BLaER1 treated with 17β-estradiol and CSF1 and Interleukin-3, amounts not matched to agents 10 nM and 100 nM (cell line): ENCODE measurements around the gene FANCI.

ENCODE experiments used
- H3K27ac ChIP-seq, 11 experiments: shearing (Covaris generic); formaldehyde crosslinking; 2 replicates each; pipeline ENCODE4 v1.8.1; 2022
- H3K27me3 ChIP-seq, 11 experiments: shearing (Covaris generic); formaldehyde crosslinking; 2 replicates each; pipeline ENCODE4 v1.8.1; 2022
- H3K36me3 ChIP-seq, 11 experiments: shearing (Covaris generic); formaldehyde crosslinking; 2 replicates each; pipeline ENCODE4 v1.8.1; 2022
- H3K4me1 ChIP-seq, 10 experiments: shearing (Covaris generic); formaldehyde crosslinking; 2 replicates each; pipeline ENCODE4 v1.8.1; 2022
- H3K4me2 ChIP-seq, 11 experiments: shearing (Covaris generic); formaldehyde crosslinking; 2 replicates each; pipeline ENCODE4 v1.8.1; 2022
- H3K4me3 ChIP-seq, 10 experiments: shearing (Covaris generic); formaldehyde crosslinking; 2 replicates each; pipeline ENCODE4 v1.8.1; 2022
- H3K9ac ChIP-seq, 11 experiments: shearing (Covaris generic); formaldehyde crosslinking; 2 replicates each; pipeline ENCODE4 v1.8.1; 2022
- H3K9me3 ChIP-seq, 11 experiments: shearing (Covaris generic); formaldehyde crosslinking; replicated peaks in 1 of 11; 2 replicates each; pipeline ENCODE4 v1.8.1; 2022
- H4K20me1 ChIP-seq, 11 experiments: shearing (Covaris generic); formaldehyde crosslinking; 2 replicates each; pipeline ENCODE4 v1.8.1; 2022
- Cebpa-rat ChIP-seq, 11 experiments: shearing (Covaris generic); IDR thresholded peaks; 2 replicates each; pipeline ENCODE4 v1.8.1; 2022

FANCI gene

GRCh38 chr15:89329329-89330084 is 85.7 kb downstream of the FANCI start:
- TF ChIP-seq Cebpa-rat (IDR thresholded peaks at IDR 0.05), result no peak
- H3K9me3 ChIP-seq, result no peaks in the 10 kb centered on the region
- peak overlapping the region; percentile 53 to 97 (median 81) for H3K4me2 ChIP-seq
- H3K27me3 ChIP-seq, result no peaks in the 10 kb centered on the region
- peaks cover 84 to 93% (median 87%) of the 10 kb centered on the region in 11 experiments for H3K36me3 ChIP-seq
- H3K9ac ChIP-seq, result peak overlapping the region in 8 of 11 experiments; percentile 11 to 66 (median 38); a peak in 10 of 22 replicates
- H3K27ac ChIP-seq, result peak overlapping the region in 7 of 11 experiments; percentile 18 to 45 (median 26); a peak in 7 of 22 replicates
- peaks cover 50 to 84% (median 68%) of the 10 kb centered on the region in 10 experiments for H3K4me1 ChIP-seq
- H3K4me3 ChIP-seq, result peak overlapping the region in 6 of 10 experiments; percentile 7 to 31 (median 18); a peak in 4 of 20 replicates
- peaks cover 90 to 99% (median 96%) of the 10 kb centered on the region in 11 experiments for H4K20me1 ChIP-seq

GRCh38 chr15:89330119-89330518 is 86.3 kb downstream of the FANCI start:
- Histone ChIP-seq H3K4me3 (peak overlapping the region in 6 of 10 experiments; percentile 7 to 31 (median 18); a peak in 4 of 20 replicates), H3K4me1 (peaks cover 51 to 81% (median 65%) of the 10 kb centered on the region in 10 experiments), H3K27me3 (no peaks in the 10 kb centered on the region), H4K20me1 (peaks cover 87 to 95% (median 92%) of the 10 kb centered on the region in 11 experiments), H3K4me2 (peak overlapping the region; percentile 53 to 97 (median 81)), H3K9me3 (no peaks in the 10 kb centered on the region), H3K27ac (peak overlapping the region in 7 of 11 experiments; percentile 18 to 45 (median 26); a peak in 7 of 22 replicates), H3K9ac (peak overlapping the region in 8 of 11 experiments; percentile 11 to 66 (median 38); a peak in 10 of 22 replicates), H3K36me3 (peaks cover 80 to 87% (median 83%) of the 10 kb centered on the region in 11 experiments)
- TF ChIP-seq Cebpa-rat (IDR thresholded peaks at IDR 0.05), result no peak

DNA sequence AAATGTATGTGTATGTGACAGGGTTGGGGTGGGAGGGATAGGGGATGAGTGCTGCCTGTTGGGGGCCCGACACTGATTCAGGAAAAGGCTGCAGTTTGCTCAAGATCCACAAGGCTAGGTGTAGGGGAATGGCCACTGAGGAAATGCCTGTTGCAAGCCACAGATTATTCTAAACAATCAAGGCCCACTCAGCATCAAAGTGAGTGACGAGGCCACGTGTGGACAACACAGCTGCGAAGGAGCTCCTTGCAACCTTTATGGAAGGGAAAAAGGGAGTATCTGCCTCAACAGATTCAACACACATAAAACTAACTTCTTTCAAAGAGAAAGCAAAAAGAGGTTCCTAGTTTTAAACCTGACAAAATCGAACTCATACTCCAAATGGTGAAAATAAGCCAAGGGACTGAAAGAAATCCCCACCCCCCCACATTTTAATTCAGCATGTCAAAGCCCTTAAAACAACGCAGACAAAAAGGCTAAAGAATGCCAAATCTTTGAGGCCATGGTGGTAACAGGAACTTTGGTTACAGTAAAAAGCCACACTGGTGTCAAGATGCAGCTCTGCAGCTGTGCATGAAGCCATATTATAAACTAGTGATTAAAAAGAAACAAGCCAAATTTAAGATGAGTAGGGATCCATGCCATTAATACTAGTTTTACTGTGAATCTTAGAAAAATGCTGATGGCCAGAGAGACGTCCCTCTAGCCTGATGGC is 87.3 kb downstream of the FANCI start:
- TF ChIP-seq Cebpa-rat (IDR thresholded peaks at IDR 0.05), result no peak
- 0 out of 22 replicates have a peak overlapping the region, but pooled peaks of 1 of the 11 experiments have one; percentile 29 for H3K27ac ChIP-seq
- no peaks in the 10 kb centered on the region for H3K27me3 ChIP-seq
- peak overlapping the region; percentile 12 to 79 (median 40); a peak in 17 of 20 replicates for H3K4me3 ChIP-seq
- peaks cover 78 to 86% (median 83%) of the 10 kb centered on the region in 11 experiments for H4K20me1 ChIP-seq
- H3K9ac ChIP-seq, result peak overlapping the region; percentile 2 to 65 (median 37); a peak in 18 of 22 replicates
- H3K4me1 ChIP-seq, result peaks cover 56 to 82% (median 70%) of the 10 kb centered on the region in 10 experiments
- peak overlapping the region; percentile 71 to 100 (median 80) for H3K4me2 ChIP-seq
- no peaks in the 10 kb centered on the region for H3K9me3 ChIP-seq
- H3K36me3 ChIP-seq, result peaks cover 71 to 78% (median 74%) of the 10 kb centered on the region in 11 experiments

GRCh38 chr15:89332446-89332845 is 88.7 kb downstream of the FANCI start:
- peak overlapping the region; percentile 92 to 99 (median 97); a peak in 18 of 22 replicates for H3K9ac ChIP-seq
- peaks cover 58 to 82% (median 66%) of the 10 kb centered on the region in 10 experiments for H3K4me1 ChIP-seq
- peak overlapping the region; percentile 70 to 97 (median 87); a peak in 19 of 20 replicates for H3K4me3 ChIP-seq
- no peak for TF ChIP-seq Cebpa-rat (IDR thresholded peaks at IDR 0.05)
- H3K4me2 ChIP-seq, result peak overlapping the region; percentile 79 to 100 (median 97)
- peak overlapping the region in 1 of 11 experiments; percentile 96; a peak in 1 of 22 replicates for H3K27ac ChIP-seq
- peaks cover 65 to 72% (median 69%) of the 10 kb centered on the region in 11 experiments for H4K20me1 ChIP-seq
- H3K9me3 ChIP-seq, result no peaks in the 10 kb centered on the region
- H3K27me3 ChIP-seq, result no peaks in the 10 kb centered on the region
- H3K36me3 ChIP-seq, result peaks cover 57 to 64% (median 60%) of the 10 kb centered on the region in 11 experiments

DNA sequence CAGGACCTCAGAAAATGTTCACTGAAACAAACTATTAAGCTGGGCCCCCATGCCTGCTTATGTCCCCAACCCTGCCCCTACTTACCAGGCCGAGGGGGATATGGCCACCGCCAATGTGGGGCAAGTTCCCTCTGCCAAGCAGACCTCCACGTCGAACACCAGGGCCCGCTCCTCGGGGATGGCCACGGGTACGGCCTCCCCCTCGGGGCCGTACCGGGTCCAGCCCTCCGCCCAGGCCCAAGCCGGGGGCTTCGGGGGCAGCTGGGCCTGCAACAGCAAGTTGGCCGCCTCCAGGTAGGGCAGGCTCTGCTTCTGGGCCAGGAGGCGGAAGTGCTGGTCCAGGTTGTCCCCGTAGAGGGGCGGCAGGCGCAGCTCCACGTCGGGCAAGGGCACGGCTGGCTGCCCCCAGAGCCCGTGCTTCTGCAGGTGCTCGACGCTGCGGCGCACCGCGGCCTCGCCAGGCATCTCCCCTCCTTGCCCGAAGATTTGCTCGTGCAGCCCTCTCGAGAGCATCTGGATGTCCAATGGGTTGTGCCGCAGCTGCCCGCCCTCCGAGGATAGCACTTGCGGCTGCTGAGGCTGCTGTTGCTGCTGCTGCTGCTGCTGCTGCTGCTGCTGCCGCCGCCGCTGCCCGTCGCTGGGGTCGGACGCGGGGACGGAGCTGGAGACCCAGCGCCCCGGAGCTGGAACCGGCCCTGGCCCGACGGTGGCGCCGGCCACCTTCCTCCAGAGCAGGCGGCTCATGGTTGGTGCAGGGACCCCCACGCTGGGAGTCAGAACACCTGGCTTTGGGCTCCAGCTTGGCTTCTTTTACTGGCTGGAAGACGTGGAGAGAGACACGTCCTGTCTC is 89.5 kb downstream of the FANCI start:
- H3K9ac ChIP-seq, result peak overlapping the region; percentile 92 to 99 (median 97)
- H4K20me1 ChIP-seq, result peaks cover 57 to 64% (median 61%) of the 10 kb centered on the region in 11 experiments
- H3K9me3 ChIP-seq, result no peaks in the 10 kb centered on the region
- peak overlapping the region; percentile 70 to 97 (median 87) for H3K4me3 ChIP-seq
- peak overlapping the region; percentile 93 to 99 (median 96) for H3K27ac ChIP-seq
- TF ChIP-seq Cebpa-rat (IDR thresholded peaks at IDR 0.05), result no peak
- peaks cover 58 to 80% (median 64%) of the 10 kb centered on the region in 10 experiments for H3K4me1 ChIP-seq
- peaks cover 49 to 56% (median 52%) of the 10 kb centered on the region in 11 experiments for H3K36me3 ChIP-seq
- H3K4me2 ChIP-seq, result peak overlapping the region; percentile 79 to 100 (median 97)
- no peaks in the 10 kb centered on the region for H3K27me3 ChIP-seq

DNA sequence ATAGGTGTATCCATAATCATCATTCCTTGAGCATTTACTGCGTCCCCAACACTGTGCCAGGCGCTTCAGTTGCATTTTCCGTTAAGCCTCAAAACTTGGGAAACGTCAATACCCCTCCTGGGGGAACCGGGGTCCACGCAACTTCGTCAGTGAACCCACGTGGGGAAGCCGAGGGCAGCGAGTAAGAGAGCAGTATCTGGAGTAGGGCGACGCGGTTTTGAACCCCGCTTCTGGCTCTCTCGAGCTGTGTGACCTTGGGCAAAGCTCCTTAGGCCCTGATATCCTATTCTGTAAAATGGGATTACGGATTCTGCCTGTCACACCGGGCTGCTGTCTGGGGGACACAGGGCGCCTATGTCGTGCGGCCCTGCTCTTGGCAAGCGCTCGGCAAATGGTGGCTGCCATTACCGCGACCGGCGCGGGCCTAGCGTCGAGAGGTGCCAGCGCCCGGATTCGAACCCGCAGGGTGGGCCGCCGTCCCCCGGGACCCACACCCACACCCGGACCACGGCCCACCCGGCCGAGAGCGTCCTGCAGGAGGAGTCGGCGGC is 90.3 kb downstream of the FANCI start:
- no peaks in the 10 kb centered on the region for H3K9me3 ChIP-seq
- H4K20me1 ChIP-seq, result peaks cover 49 to 56% (median 53%) of the 10 kb centered on the region in 11 experiments
- peak overlapping the region; percentile 93 to 99 (median 96) for H3K27ac ChIP-seq
- peak overlapping the region; percentile 92 to 99 (median 97) for H3K9ac ChIP-seq
- no peak for TF ChIP-seq Cebpa-rat (IDR thresholded peaks at IDR 0.05)
- peak overlapping the region; percentile 79 to 100 (median 97) for H3K4me2 ChIP-seq
- peak overlapping the region; percentile 70 to 97 (median 87) for H3K4me3 ChIP-seq
- peaks cover 52 to 72% (median 61%) of the 10 kb centered on the region in 10 experiments for H3K4me1 ChIP-seq
- H3K27me3 ChIP-seq, result no peaks in the 10 kb centered on the region
- peaks cover 41 to 48% (median 44%) of the 10 kb centered on the region in 11 experiments for H3K36me3 ChIP-seq

DNA sequence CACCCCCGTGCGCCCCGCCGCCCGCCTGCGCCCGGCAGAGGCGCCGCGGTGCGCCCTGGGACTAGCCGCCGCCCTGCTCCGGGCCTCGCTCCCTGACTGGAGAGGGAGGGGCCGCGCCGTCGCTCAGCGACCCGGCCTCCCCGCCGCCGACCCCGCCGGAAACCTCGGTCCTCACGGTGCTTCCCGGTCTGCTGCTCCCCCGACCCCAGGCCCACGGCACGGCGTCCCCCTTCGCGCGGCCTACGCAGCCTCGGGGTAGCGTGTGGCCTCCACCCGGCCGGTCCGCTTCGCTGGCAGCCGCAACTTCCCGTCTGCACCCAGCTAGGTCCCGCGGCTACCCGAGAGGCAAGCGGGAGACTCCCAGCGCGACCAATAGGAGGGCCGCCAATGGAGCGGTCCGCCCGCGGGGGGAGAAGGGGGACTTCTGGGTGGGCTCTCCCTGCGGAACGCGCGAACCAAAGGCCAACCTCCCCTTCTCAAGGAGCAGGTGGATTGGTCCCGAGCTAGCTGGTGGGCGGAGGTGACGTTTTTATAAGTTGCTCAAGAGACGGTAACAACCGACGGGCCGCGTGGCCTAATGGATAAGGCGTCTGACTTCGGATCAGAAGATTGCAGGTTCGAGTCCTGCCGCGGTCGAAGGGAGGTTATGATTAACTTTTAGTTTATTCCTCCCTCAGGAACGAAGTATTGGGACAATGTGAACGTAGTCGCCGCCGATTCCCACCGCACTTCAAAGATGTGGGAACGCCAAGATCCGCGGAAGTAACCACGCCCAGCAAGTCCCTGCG is 90.9 kb downstream of the FANCI start, which contains the start of gene POLG:
Gene POLG (minus strand): TSS at position 315 of the 788 bp plus-strand sequence. CDS start 1,070 bp downstream, outside the sequence.
- H3K36me3 ChIP-seq, result peaks cover 34 to 41% (median 37%) of the 10 kb centered on the region in 11 experiments
- H3K27ac ChIP-seq, result peak within 1 kb of the TSS; percentile 93 to 99 (median 96)
- H3K27me3 ChIP-seq, result no peaks in the 10 kb centered on the region
- H3K9ac ChIP-seq, result peak within 1 kb of the TSS; percentile 92 to 99 (median 97)
- H4K20me1 ChIP-seq, result peaks cover 42 to 49% (median 47%) of the 10 kb centered on the region in 11 experiments
- peak within 1 kb of the TSS; percentile 85 to 100 (median 97) for H3K4me2 ChIP-seq
- H3K4me1 ChIP-seq, result peaks cover 45 to 65% (median 54%) of the 10 kb centered on the region in 10 experiments
- TF ChIP-seq Cebpa-rat (IDR thresholded peaks at IDR 0.05), result peak in 3 of 11 experiments; percentile 15 to 41 (median 27); a peak in 4 of 22 replicates
- no peaks in the 10 kb centered on the region for H3K9me3 ChIP-seq
- H3K4me3 ChIP-seq, result peak within 1 kb of the TSS; percentile 70 to 97 (median 87)
